ENCODE measurements around the gene MXRA8.

GRCh38 chr1:1328254-1328653, 30.1 kb downstream of the MXRA8 start:
- no peak for TF ChIP-seq CTCF (IDR thresholded peaks at IDR 0.05; ENCODE audit: extremely low read depth in 1 of 2, insufficient read depth in 1 of 2, low read depth in 1 of 2, low read length in 2 of 2)
- TF ChIP-seq POLR2AphosphoS5 (IDR thresholded peaks at IDR 0.05; ENCODE audit: insufficient read depth, low read depth, low read length), result no peak
- TF ChIP-seq EZH2 (IDR thresholded peaks at IDR 0.05; ENCODE audit: borderline replicate concordance, low read depth, low read length, severe bottlenecking), result no peak
- no peak for TF ChIP-seq MYC (IDR thresholded peaks at IDR 0.05; ENCODE audit: low read depth, low read length)
- no peak for TF ChIP-seq JUN (IDR thresholded peaks at IDR 0.05; ENCODE audit: borderline replicate concordance, insufficient read depth, insufficient read length, low read depth)
- no peak for TF ChIP-seq POLR2A (IDR thresholded peaks at IDR 0.05; ENCODE audit: low read depth, low read length)
- no peak for TF ChIP-seq FOS (IDR thresholded peaks at IDR 0.05; ENCODE audit: borderline replicate concordance, insufficient read depth, low read length)

All from endothelial cell of umbilical vein (primary cell).